H7 (cell line): ENCODE measurements around the gene CDC16. TPM values are rescaled to one million over a fixed set of nuclear protein-coding genes. Genes with fewer than 3 reads are reported as not detected.
"Not testable (repeated sequence)": the region's sequence is repeated elsewhere in the genome, so short reads cannot be mapped to it uniquely, and the experiment has no call there.

ENCODE experiments used
- DNase-seq: peaks from one replicate; pipeline ENCODE4 v3.0.0; 2012
- H3K27me3 ChIP-seq: 2 replicates; pipeline ENCODE4 v1.6.0; 2011; ENCODE audit warnings: mild to moderate bottlenecking, low read length; ENCODE audit not compliant: control insufficient read depth, insufficient read depth
- H3K36me3 ChIP-seq: replicated peaks from 2 replicates; pipeline ENCODE4 v1.5.1; 2011; ENCODE audit warnings: low read length; ENCODE audit not compliant: control insufficient read depth, insufficient read depth
- H3K4me3 ChIP-seq: 2 replicates; pipeline ENCODE4 v1.5.1; 2011; ENCODE audit warnings: low read depth, mild to moderate bottlenecking, control low read depth, low read length, moderate library complexity; ENCODE audit not compliant: insufficient read depth
- total RNA-seq: library from RNA; depleted of rRNA; stranded (reverse); fragments of >200 nt; shearing (Covaris generic); gene quantifications from 2 replicates; pipeline ENCODE4 v1.2.3, GENCODE V29; 2014

The CDC16 gene
- total RNA-seq, 1 experiment from 2014 or later = 25.0 TPM

DNA sequence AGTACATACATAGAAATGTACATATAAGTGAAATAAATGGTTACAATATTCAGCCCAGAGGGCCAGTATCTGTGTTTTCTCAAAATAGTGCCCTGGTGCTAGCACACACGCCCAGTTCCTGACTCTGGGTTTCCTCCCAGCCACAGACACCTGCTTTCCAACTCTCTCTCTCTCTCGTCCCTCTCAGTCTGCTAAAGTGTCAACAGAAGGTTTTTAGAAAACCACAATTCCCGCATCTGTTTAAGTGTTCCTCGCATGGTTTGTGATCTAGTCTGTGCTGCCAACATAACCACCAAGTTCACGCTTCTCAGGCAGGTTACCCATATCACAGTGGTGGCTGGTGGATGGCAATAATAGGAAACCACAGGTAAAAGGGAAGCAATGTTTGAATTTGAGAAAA, 28.9 kb downstream of the CDC16 start:
- no peak for DNase-seq
- peaks cover 57% of the 10 kb centered on the region for H3K36me3 ChIP-seq
- no peak overlapping the region for H3K4me3 ChIP-seq
- H3K27me3 ChIP-seq = no peaks in the 10 kb centered on the region

DNA sequence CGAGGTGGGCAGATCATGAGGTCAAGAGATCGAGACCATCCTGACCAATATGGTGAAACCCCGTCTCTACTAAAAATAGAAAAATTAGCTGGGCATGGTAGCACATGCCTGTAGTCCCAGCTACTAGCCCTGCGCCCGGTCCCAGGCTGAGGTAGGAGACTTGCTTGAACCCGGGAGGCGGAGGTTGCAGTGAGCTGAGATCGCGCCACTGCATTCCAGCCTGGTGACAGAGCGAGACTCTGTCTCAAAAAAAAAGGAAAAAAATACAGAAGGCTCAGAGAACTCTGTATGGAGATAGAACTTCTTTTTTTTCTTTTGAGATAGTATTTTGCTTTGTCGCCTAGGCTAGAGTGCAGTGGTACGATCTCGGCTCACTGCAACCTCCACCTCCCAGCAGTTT, 29.6 kb downstream of the CDC16 start:
- H3K4me3 ChIP-seq, H3K27me3 ChIP-seq, DNase-seq: not testable (repeated sequence)
- H3K36me3 ChIP-seq = peaks cover 63% of the 10 kb centered on the region

DNA sequence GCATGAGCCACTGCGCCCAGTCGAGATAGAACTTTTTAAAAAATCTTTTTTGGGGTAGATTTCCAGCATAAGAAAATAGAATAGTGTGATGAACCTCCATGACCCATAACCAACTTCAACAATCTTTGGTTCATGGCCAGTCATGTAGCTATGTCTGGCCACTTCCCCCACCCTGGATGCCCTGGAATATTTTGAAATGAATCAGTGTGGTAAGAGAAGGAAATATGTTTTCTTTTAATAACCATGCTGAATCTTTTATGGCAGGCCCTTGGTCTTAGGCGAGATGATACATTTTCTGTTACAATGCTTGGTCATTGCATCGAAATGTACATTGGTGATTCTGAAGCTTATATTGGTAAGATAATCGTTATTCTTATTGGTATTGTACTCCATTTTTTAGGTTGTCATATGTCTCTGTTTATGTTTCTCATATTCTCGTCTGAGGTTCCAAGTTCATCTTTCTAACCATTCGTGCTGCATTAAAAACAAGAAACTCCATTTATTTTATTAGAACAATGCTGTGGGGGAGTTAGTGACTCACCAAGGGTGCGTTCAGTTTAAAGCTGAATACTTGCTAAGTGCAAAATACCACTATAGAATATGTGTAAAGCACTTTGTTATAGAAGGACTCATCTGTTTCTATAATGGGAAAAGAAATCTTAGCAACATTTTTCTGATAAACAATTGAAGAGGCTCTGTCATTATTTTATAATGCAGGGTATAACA, 30.4 kb downstream of the CDC16 start:
- Histone ChIP-seq H3K4me3 (no peak overlapping the region), H3K27me3 (no peaks in the 10 kb centered on the region), H3K36me3 (peaks cover 59% of the 10 kb centered on the region)
- DNase-seq = no peak

DNA sequence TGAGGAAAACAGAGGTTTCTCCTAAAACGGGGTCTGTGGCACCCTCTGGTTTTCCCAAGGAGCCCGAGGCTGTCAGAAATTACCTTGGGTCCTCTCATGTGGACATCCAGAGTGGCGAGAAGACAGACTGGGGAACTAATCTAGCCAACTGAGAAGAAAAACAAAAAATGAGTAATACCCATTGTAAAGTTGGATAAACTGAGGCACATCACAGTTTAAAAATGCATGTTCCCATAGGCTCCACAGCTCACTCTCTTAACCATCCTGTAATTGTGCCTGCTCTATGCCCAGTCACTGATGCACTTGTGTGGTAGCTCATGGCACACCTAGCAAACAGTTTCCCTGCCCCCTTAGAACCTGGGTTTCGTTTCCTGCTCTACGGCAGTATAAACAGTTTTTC, 31.5 kb downstream of the CDC16 start:
- Histone ChIP-seq H3K4me3 (no peak overlapping the region), H3K27me3 (no peaks in the 10 kb centered on the region), H3K36me3 (peaks cover 51% of the 10 kb centered on the region)
- no peak for DNase-seq

DNA sequence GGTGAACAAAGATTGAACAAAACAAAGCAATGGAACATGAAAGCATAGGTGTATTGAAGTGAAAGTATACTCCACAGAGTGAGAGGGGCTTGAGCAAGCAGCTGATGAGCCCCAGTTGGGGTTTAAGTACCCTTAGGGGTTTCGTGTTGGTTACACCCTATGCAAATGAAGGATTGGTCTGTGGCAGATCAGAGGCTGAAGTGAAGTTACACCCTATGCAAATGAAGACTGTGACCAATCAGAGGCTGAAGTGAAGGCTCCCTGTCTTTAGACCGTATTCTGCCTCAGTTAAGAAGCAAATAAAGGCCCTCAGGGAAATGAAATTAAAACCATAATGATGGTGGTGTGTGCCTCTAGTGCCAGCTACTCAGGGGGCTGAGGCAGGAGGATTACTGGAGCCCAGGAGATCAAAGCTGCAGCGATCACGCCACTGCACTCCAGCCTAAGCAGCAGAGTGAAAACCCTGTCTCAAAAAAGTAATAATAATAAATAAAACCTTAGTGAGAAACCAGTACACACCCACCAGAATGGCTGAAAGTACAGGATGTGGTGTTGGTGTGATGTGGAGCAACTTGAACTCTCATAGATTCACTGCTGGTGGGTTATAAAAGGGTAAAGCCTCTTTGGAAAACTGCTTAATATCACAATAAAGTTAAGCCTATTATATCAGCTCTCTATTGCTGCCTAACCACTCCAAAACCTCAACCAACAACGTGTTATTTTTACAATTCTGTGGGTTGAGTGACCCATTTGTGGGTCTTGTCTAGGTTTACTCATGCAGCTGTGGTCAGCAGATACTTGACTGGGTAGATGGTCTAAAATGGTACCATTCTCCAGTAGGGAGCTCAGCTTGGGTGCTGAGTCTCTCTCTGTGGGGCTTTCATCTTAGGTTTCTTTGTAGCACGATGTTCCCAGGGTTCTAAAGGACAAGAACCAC, 33.9 kb downstream of the CDC16 start:
- Histone ChIP-seq H3K4me3 (no peak overlapping the region), H3K36me3 (peaks cover 46% of the 10 kb centered on the region), H3K27me3 (no peaks in the 10 kb centered on the region)
- DNase-seq = no peak

DNA sequence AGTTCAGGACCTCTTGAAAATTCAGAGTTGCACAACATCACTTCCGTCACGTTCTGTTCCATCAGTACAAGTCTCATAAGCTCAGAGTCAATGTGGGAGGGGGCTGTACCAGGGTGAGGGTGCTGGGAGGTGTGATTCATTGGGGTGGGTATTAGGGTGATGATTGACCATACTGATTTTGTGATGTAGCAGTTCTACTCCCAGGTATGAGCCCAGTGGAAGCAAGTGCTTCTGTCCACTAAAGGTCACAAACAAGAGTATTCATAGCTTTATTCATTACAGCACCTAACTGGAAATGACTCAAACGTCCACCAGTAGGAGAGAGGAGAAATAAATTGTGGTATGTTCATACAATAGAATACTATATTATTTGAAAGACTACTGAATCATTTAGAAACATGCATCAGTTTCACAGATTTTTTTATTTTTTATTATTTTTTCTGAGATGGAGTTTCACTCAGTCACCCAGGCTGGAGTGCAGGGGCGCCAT, 34.6 kb downstream of the CDC16 start:
- Histone ChIP-seq H3K4me3 (no peak overlapping the region), H3K27me3 (no peaks in the 10 kb centered on the region), H3K36me3 (peaks cover 43% of the 10 kb centered on the region)
- no peak for DNase-seq

DNA sequence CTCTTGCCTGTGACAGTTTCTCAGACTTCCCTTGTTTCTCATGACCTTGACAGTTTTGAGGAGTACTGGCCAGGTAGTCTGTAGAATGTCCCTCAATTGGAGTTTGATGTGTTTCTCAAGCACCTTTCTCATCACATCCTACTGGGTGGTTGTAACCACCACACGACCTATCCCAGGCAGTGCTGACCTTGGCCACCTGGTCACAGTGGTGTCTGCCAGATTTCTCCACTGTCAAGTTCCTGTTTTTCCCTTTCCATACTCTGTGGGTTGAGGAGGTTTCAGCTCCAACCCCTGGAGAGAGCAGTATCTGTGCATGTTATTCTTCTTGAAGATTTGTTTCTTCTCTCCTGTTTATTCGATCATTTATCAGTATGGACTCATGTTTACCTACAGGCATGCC, 38.3 kb downstream of the CDC16 start:
- Histone ChIP-seq H3K36me3 (peaks cover 31% of the 10 kb centered on the region), H3K4me3 (no peak overlapping the region), H3K27me3 (no peaks in the 10 kb centered on the region)
- DNase-seq = no peak

DNA sequence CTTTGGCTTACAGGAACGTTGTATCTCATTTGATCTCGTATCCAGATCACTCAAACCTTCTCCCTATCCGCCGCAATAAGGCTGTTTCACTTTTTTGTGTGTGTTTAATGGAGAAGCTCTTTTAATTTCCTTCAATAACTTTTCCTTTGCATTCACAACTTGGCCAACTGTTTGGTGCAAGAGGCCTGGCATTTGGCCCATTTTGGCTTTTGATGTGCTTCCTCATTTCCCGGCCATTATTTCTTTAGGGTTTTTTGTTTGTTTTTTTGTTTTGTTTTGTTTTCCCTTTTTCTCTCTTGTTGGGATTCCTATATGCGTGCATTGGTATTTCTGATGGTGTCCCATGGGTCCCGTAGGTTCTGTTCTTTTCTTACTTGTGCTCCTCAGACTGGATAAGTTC, 40.6 kb downstream of the CDC16 start:
- H3K36me3 ChIP-seq = peaks cover 16% of the 10 kb centered on the region
- DNase-seq = no peak
- H3K4me3 ChIP-seq = no peak overlapping the region
- H3K27me3 ChIP-seq = no peaks in the 10 kb centered on the region

DNA sequence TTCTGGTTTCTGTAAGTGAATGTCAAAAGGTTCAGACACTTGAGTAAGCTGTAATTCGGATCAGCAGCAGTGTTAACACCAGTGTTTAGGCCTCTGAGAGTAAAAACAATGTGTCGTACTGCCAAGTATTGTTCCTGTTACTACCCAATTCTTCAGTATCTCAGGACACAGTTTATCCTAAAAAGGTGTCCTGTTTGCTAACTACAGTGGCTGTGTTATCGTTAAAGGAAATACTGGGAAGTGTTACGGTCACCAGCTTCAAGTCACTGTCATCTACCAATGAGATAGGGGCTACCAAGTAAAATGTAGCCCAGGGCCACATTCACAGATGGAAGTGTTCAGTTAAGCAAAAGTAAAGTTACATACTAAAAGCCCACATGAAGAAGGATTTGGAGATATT, 44.4 kb downstream of the CDC16 start:
- Histone ChIP-seq H3K36me3 (peaks cover 3% of the 10 kb centered on the region), H3K4me3 (no peak overlapping the region), H3K27me3 (no peaks in the 10 kb centered on the region)
- no peak for DNase-seq

DNA sequence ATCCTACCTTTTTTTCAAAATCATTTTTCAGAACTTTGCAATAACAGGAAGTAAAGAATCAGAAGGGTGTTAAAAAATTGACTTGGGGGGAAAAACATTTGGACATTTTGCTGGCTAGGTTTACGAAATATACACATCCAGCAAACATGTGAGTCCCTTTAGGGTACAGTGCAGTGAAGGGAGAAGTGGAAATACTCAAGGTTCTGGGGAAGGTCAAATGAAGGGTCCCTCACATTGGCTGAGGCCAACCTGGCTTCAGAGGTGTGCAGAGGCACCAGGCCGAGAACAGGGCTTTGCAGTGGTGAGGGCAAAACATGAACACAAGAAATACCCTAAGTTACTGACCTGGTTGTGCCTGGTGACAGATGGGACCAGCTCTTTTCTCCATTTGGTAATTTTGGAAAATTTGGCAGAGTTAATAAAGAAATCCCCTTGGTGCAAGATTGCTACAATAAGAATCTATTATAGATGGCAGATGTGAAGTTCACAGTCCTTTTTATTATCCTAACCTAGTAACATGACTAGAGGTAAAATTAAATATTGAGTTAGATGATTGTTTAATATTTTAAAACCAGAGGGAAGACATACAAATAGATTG, 45.2 kb downstream of the CDC16 start:
- Histone ChIP-seq H3K36me3 (peaks cover 4% of the 10 kb centered on the region), H3K27me3 (no peaks in the 10 kb centered on the region), H3K4me3 (no peak overlapping the region)
- DNase-seq = no peak

DNA sequence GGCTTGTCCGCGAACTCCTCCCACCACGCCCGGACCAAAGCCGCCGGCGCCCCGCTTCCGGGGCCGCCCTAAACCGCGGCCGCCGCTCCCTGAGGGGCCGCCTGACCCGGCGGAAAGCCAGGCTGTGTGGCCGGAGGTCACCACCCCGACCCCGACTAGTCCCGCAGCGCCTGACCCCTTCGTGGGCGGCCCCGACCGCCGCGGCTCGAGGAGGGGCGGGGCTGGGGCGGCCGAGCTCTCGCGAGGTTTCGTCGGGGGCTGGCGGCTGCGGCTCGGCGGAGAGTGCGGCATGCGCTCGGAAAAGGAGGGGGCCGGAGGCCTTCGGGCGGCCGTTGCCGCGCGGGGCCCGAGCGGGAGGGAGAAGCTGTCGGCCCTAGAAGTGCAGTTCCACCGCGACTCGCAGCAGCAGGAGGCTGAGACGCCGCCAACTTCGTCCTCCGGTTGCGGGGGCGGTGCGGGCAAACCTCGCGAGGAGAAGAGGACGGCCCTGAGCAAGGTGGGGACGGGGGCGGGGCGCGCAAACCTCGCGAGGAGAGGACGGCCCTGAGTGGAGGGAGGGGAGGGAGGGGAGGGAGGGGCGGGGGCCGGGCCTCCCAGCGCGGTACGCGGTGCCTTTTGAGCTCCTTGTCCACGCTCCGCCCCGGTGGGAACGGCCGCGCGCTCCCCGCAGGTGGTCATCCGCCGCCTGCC, 46.8 kb downstream of the CDC16 start, which contains the start of gene UPF3A:
Gene UPF3A, plus strand, starts transcription at position 251 of the 690 bp plus-strand sequence. Its CDS starts 39 bp downstream, at position 290.
- peak within 1 kb of the TSS; percentile 52 for H3K4me3 ChIP-seq
- DNase-seq = peak; percentile 96

DNA sequence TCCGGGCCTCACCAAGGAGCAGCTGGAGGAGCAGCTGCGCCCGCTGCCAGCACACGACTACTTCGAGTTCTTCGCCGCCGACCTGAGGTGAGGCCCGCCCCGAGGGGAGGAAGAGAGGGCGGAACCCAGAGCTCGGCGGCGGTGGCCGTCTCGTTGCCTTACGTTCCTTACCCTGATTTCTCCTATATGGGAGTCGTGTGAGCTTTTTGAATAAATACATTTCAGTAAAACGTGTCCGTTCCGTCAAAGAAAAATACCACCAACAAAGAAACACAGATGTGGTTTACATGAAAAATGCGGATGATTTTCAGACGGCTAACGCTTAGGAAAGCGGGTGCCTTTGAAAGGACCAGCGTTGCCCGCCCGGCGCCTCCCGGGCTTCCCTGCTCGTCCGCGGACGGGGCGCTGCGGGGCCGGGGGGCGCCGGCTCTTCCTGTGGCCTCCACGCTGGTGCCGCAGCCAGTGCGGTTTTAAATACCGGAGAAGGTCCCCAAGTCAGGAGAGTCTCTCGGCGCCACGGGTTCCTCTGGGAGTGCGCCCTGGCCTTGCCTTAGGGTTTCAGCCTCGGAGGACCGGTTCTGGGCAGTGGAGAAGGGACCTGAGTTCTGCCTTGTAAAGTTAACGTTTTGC, 47.5 kb downstream of the CDC16 start:
- Histone ChIP-seq H3K27me3 (no peaks in the 10 kb centered on the region), H3K4me3 (peak overlapping the region; percentile 52), H3K36me3 (peaks cover 9% of the 10 kb centered on the region)
- DNase-seq = peak; percentile 87

More for the DNA sequence above, 46.8 kb downstream of the CDC16 start, which contains the start of gene UPF3A:
- H3K27me3 ChIP-seq = no peaks in the 10 kb centered on the region
- H3K36me3 ChIP-seq = peaks cover 4% of the 10 kb centered on the region

DNA sequence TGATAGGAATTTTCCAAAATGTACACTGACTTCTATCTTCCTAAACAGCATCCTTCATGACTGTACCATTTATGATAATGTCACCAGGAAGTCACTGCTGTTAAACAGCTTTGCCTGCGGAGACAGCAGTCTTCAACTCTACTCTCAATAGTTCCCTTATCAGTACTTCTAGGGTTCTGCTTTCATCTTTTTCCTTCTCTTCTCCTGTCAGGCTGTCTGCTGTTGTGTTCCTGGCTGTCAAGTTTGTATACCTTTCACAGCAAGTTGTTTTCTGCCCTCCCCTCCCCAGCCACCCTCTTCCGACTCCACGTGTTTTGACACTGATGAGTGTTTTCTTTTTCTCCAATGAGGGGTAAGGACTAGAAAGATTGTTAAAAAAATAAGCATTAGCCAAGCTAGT, 48.9 kb downstream of the CDC16 start:
- Histone ChIP-seq H3K36me3 (peaks cover 12% of the 10 kb centered on the region), H3K4me3 (no peak overlapping the region), H3K27me3 (no peaks in the 10 kb centered on the region)
- DNase-seq = no peak

DNA sequence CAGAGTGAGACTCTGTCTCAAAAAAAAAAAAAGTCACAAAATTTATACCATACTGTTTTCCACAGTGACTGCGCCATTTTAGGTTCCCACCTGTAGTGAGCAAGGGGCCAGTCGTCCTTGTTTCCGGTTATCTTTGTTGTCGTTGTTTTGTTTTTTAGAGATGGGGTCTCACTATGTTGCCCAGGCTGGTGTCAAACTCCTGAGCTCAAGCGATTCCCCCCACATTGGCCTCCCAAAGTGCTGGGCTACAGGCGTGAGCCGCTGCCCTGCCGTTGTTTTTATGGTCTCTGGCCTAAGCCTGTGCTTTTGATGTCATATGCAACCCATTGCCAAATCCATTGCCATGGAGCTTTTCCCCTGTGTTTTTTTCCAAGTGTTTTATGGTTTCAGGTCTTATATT, 50.0 kb downstream of the CDC16 start:
- no peak overlapping the region for H3K4me3 ChIP-seq
- no peak for DNase-seq
- H3K36me3 ChIP-seq = peaks cover 13% of the 10 kb centered on the region
- H3K27me3 ChIP-seq = no peaks in the 10 kb centered on the region
